ENCODE measurements around the gene CPD. TPM values are rescaled to one million over a fixed set of nuclear protein-coding genes. Genes with fewer than 3 reads are reported as not detected.
A peak's percentile ranks its signal among the peaks of the same experiment; 100 is the strongest.
"Not testable (repeated sequence)": the region's sequence is repeated elsewhere in the genome, so short reads cannot be mapped to it uniquely, and the experiment has no call there.

Gene CPD
- polyA plus RNA-seq, 2 donors = 3.0 to 5.1 TPM

GRCh38 chr17:30343244-30343643 lies 35.5 kb upstream of the CPD start:
- WGBS, 2 donors = 93 to 95% methylated on average over 3 of the region's 3 CpGs
- not testable (repeated sequence) for H3K27ac ChIP-seq (ENCODE audit: low read depth in 2 of 2, low read length in 1 of 2)

GRCh38 chr17:30343796-30344195 lies 34.9 kb upstream of the CPD start:
- H3K4me3 ChIP-seq (ENCODE audit: low read depth in 1 of 2, low read length in 2 of 2) = no peak overlapping the region
- 72 to 74% methylated on average over 4 of the region's 4 CpGs for WGBS, 2 donors
- H3K27me3 ChIP-seq (ENCODE audit: control insufficient read depth in 1 of 2, insufficient read depth in 2 of 2, low read length in 2 of 2) = no peaks in the 10 kb centered on the region
- peak overlapping the region; percentile 57 to 86 for H3K27ac ChIP-seq (ENCODE audit: low read depth in 2 of 2, low read length in 1 of 2)
- no peaks in the 10 kb centered on the region for H3K36me3 ChIP-seq (ENCODE audit: control insufficient read depth in 2 of 2, insufficient read depth in 2 of 2, low read length in 1 of 2)
- no peaks in the 10 kb centered on the region for H3K9me3 ChIP-seq (ENCODE audit: control insufficient read depth in 2 of 2, insufficient read depth in 1 of 2, low read depth in 1 of 2, low read length in 1 of 2)
- H3K4me1 ChIP-seq (ENCODE audit: control insufficient read depth in 2 of 2, insufficient read depth in 2 of 2, low read length in 1 of 2) = no peaks in the 10 kb centered on the region

More at GRCh38 chr17:30343244-30343643, 35.5 kb upstream of the CPD start:
- H3K27me3 ChIP-seq (ENCODE audit: control insufficient read depth in 1 of 2, insufficient read depth in 2 of 2, low read length in 2 of 2); H3K4me3 ChIP-seq (ENCODE audit: low read depth in 1 of 2, low read length in 2 of 2); H3K9me3 ChIP-seq (ENCODE audit: control insufficient read depth in 2 of 2, insufficient read depth in 1 of 2, low read depth in 1 of 2, low read length in 1 of 2); H3K4me1 ChIP-seq (ENCODE audit: control insufficient read depth in 2 of 2, insufficient read depth in 2 of 2, low read length in 1 of 2); H3K36me3 ChIP-seq (ENCODE audit: control insufficient read depth in 2 of 2, insufficient read depth in 2 of 2, low read length in 1 of 2): not testable (repeated sequence)

GRCh38 chr17:30344283-30345088 lies 34.2 kb upstream of the CPD start:
- Histone ChIP-seq H3K4me3 (ENCODE audit: low read depth in 1 of 2, low read length in 2 of 2) (no peak overlapping the region), H3K27me3 (ENCODE audit: control insufficient read depth in 1 of 2, insufficient read depth in 2 of 2, low read length in 2 of 2) (no peaks in the 10 kb centered on the region), H3K9me3 (ENCODE audit: control insufficient read depth in 2 of 2, insufficient read depth in 1 of 2, low read depth in 1 of 2, low read length in 1 of 2) (no peaks in the 10 kb centered on the region), H3K36me3 (ENCODE audit: control insufficient read depth in 2 of 2, insufficient read depth in 2 of 2, low read length in 1 of 2) (no peaks in the 10 kb centered on the region), H3K27ac (ENCODE audit: low read depth in 2 of 2, low read length in 1 of 2) (peak overlapping the region; percentile 57 to 86), H3K4me1 (ENCODE audit: control insufficient read depth in 2 of 2, insufficient read depth in 2 of 2, low read length in 1 of 2) (no peaks in the 10 kb centered on the region)
- 27 to 33% methylated on average over 9 of the region's 9 CpGs for WGBS, 2 donors

- H3K4me1 ChIP-seq (ENCODE audit: control insufficient read depth in 2 of 2, insufficient read depth in 2 of 2, low read length in 1 of 2) = no peaks in the 10 kb centered on the region
- no peaks in the 10 kb centered on the region for H3K27me3 ChIP-seq (ENCODE audit: control insufficient read depth in 1 of 2, insufficient read depth in 2 of 2, low read length in 2 of 2)
- no peaks in the 10 kb centered on the region for H3K9me3 ChIP-seq (ENCODE audit: control insufficient read depth in 2 of 2, insufficient read depth in 1 of 2, low read depth in 1 of 2, low read length in 1 of 2)
- H3K27ac ChIP-seq (ENCODE audit: low read depth in 2 of 2, low read length in 1 of 2) = peak overlapping the region; percentile 62 to 86
- H3K36me3 ChIP-seq (ENCODE audit: control insufficient read depth in 2 of 2, insufficient read depth in 2 of 2, low read length in 1 of 2) = no peaks in the 10 kb centered on the region
- 74 to 77% methylated on average over 2 of the region's 2 CpGs for WGBS, 2 donors
- no peak overlapping the region for H3K4me3 ChIP-seq (ENCODE audit: low read depth in 1 of 2, low read length in 2 of 2)
Observed at GRCh38 chr17:30345089-30345433, 33.7 kb upstream of the CPD start.

GRCh38 chr17:30345527-30346075 lies 33.1 kb upstream of the CPD start:
- peak overlapping the region; percentile 62 to 74 for H3K27ac ChIP-seq (ENCODE audit: low read depth in 2 of 2, low read length in 1 of 2)
- no peak overlapping the region for H3K4me3 ChIP-seq (ENCODE audit: low read depth in 1 of 2, low read length in 2 of 2)
- H3K4me1 ChIP-seq (ENCODE audit: control insufficient read depth in 2 of 2, insufficient read depth in 2 of 2, low read length in 1 of 2) = no peaks in the 10 kb centered on the region
- H3K27me3 ChIP-seq (ENCODE audit: control insufficient read depth in 1 of 2, insufficient read depth in 2 of 2, low read length in 2 of 2) = no peaks in the 10 kb centered on the region
- no peaks in the 10 kb centered on the region for H3K36me3 ChIP-seq (ENCODE audit: control insufficient read depth in 2 of 2, insufficient read depth in 2 of 2, low read length in 1 of 2)
- 89% methylated on average over 4 of the region's 4 CpGs for WGBS, 2 donors
- H3K9me3 ChIP-seq (ENCODE audit: control insufficient read depth in 2 of 2, insufficient read depth in 1 of 2, low read depth in 1 of 2, low read length in 1 of 2) = no peaks in the 10 kb centered on the region

- Histone ChIP-seq H3K9me3 (ENCODE audit: control insufficient read depth in 2 of 2, insufficient read depth in 1 of 2, low read depth in 1 of 2, low read length in 1 of 2) (no peaks in the 10 kb centered on the region), H3K27me3 (ENCODE audit: control insufficient read depth in 1 of 2, insufficient read depth in 2 of 2, low read length in 2 of 2) (no peaks in the 10 kb centered on the region), H3K4me1 (ENCODE audit: control insufficient read depth in 2 of 2, insufficient read depth in 2 of 2, low read length in 1 of 2) (no peaks in the 10 kb centered on the region), H3K27ac (ENCODE audit: low read depth in 2 of 2, low read length in 1 of 2) (no peak overlapping the region), H3K4me3 (ENCODE audit: low read depth in 1 of 2, low read length in 2 of 2) (no peak overlapping the region), H3K36me3 (ENCODE audit: control insufficient read depth in 2 of 2, insufficient read depth in 2 of 2, low read length in 1 of 2) (no peaks in the 10 kb centered on the region)
- WGBS, 2 donors = 87 to 88% methylated on average over 3 of the region's 3 CpGs
Observed at GRCh38 chr17:30346221-30346795, 32.4 kb upstream of the CPD start.

- H3K4me3 ChIP-seq (ENCODE audit: low read depth in 1 of 2, low read length in 2 of 2) = no peak overlapping the region
- H3K27me3 ChIP-seq (ENCODE audit: control insufficient read depth in 1 of 2, insufficient read depth in 2 of 2, low read length in 2 of 2) = no peaks in the 10 kb centered on the region
- no peaks in the 10 kb centered on the region for H3K36me3 ChIP-seq (ENCODE audit: control insufficient read depth in 2 of 2, insufficient read depth in 2 of 2, low read length in 1 of 2)
- no peaks in the 10 kb centered on the region for H3K4me1 ChIP-seq (ENCODE audit: control insufficient read depth in 2 of 2, insufficient read depth in 2 of 2, low read length in 1 of 2)
- WGBS, 2 donors = 46 to 53% methylated on average over 4 of the region's 4 CpGs
- H3K27ac ChIP-seq (ENCODE audit: low read depth in 2 of 2, low read length in 1 of 2) = no peak overlapping the region
- no peaks in the 10 kb centered on the region for H3K9me3 ChIP-seq (ENCODE audit: control insufficient read depth in 2 of 2, insufficient read depth in 1 of 2, low read depth in 1 of 2, low read length in 1 of 2)
Observed at GRCh38 chr17:30347488-30347887, 31.2 kb upstream of the CPD start.

- no peaks in the 10 kb centered on the region for H3K36me3 ChIP-seq (ENCODE audit: control insufficient read depth in 2 of 2, insufficient read depth in 2 of 2, low read length in 1 of 2)
- no peaks in the 10 kb centered on the region for H3K4me1 ChIP-seq (ENCODE audit: control insufficient read depth in 2 of 2, insufficient read depth in 2 of 2, low read length in 1 of 2)
- no peak overlapping the region for H3K27ac ChIP-seq (ENCODE audit: low read depth in 2 of 2, low read length in 1 of 2)
- H3K9me3 ChIP-seq (ENCODE audit: control insufficient read depth in 2 of 2, insufficient read depth in 1 of 2, low read depth in 1 of 2, low read length in 1 of 2) = no peaks in the 10 kb centered on the region
- 72 to 79% methylated on average over 1 of the region's 1 CpG for WGBS, 2 donors
- H3K27me3 ChIP-seq (ENCODE audit: control insufficient read depth in 1 of 2, insufficient read depth in 2 of 2, low read length in 2 of 2) = no peaks in the 10 kb centered on the region
- H3K4me3 ChIP-seq (ENCODE audit: low read depth in 1 of 2, low read length in 2 of 2) = no peak overlapping the region
Observed at GRCh38 chr17:30349252-30349651, 29.5 kb upstream of the CPD start.

- H3K4me3 ChIP-seq (ENCODE audit: low read depth in 1 of 2, low read length in 2 of 2); H3K27me3 ChIP-seq (ENCODE audit: control insufficient read depth in 1 of 2, insufficient read depth in 2 of 2, low read length in 2 of 2); H3K4me1 ChIP-seq (ENCODE audit: control insufficient read depth in 2 of 2, insufficient read depth in 2 of 2, low read length in 1 of 2); H3K9me3 ChIP-seq (ENCODE audit: control insufficient read depth in 2 of 2, insufficient read depth in 1 of 2, low read depth in 1 of 2, low read length in 1 of 2); H3K36me3 ChIP-seq (ENCODE audit: control insufficient read depth in 2 of 2, insufficient read depth in 2 of 2, low read length in 1 of 2); H3K27ac ChIP-seq (ENCODE audit: low read depth in 2 of 2, low read length in 1 of 2): not testable (repeated sequence)
- 89 to 95% methylated on average over 4 of the region's 4 CpGs for WGBS, 2 donors
Observed at GRCh38 chr17:30351263-30351662, 27.5 kb upstream of the CPD start.

- Histone ChIP-seq H3K27ac (ENCODE audit: low read depth in 2 of 2, low read length in 1 of 2) (no peak overlapping the region), H3K4me1 (ENCODE audit: control insufficient read depth in 2 of 2, insufficient read depth in 2 of 2, low read length in 1 of 2) (no peaks in the 10 kb centered on the region), H3K36me3 (ENCODE audit: control insufficient read depth in 2 of 2, insufficient read depth in 2 of 2, low read length in 1 of 2) (no peaks in the 10 kb centered on the region), H3K4me3 (ENCODE audit: low read depth in 1 of 2, low read length in 2 of 2) (no peak overlapping the region), H3K9me3 (ENCODE audit: control insufficient read depth in 2 of 2, insufficient read depth in 1 of 2, low read depth in 1 of 2, low read length in 1 of 2) (no peaks in the 10 kb centered on the region), H3K27me3 (ENCODE audit: control insufficient read depth in 1 of 2, insufficient read depth in 2 of 2, low read length in 2 of 2) (no peaks in the 10 kb centered on the region)
- WGBS, 2 donors = 86 to 93% methylated on average over 2 of the region's 2 CpGs
Observed at GRCh38 chr17:30351735-30352134, 27.0 kb upstream of the CPD start.

Data from esophagus (tissue), 2 donors.